Transverse colon (tissue), 4 donors: Measurements from ENCODE around the gene SHROOM2.

Experiments
- CTCF ChIP-seq, 5 experiments: fragments of 200-600 bp in 3 of 5; fragments of 450-650 bp in 2 of 5; sonication (generic) in 3 of 5; IDR thresholded peaks; 1 replicate in 2 of 5; 2 replicates in 3 of 5; pipeline ENCODE4 v1.5.1; 2016 to 2017; ENCODE audit warnings: antibody characterized with exemption in 5 of 5, inconsistent platforms in 3 of 5, mild to moderate bottlenecking in 2 of 5, moderate library complexity in 1 of 5
- EP300 ChIP-seq: sonication (generic); formaldehyde crosslinking; IDR thresholded peaks from one replicate; pipeline ENCODE4 v1.6.1; 2017; ENCODE audit warnings: antibody characterized with exemption, low read depth
- POLR2A ChIP-seq: fragments of 450-650 bp; IDR thresholded peaks from one replicate; pipeline ENCODE4 v1.6.1; 2016; ENCODE audit warnings: antibody characterized with exemption, mild to moderate bottlenecking, moderate library complexity
- POLR2AphosphoS5 ChIP-seq, 3 donors: sonication (generic); formaldehyde crosslinking; IDR thresholded peaks; one replicate each; pipeline ENCODE4 v1.6.1; 2016; ENCODE audit warnings: antibody characterized with exemption in 3 of 3

- TF ChIP-seq CTCF (IDR thresholded peaks at IDR 0.05) (no peak), POLR2A (no peak), POLR2AphosphoS5 (IDR thresholded peaks at IDR 0.05) (no peak), EP300 (no peak)
Measured at GRCh38 chrX:9844936-9845577, 58.8 kb downstream of the SHROOM2 start.
